Activated naive CD4-positive, alpha-beta T cell treated with anti-CD3 and anti-CD28 coated beads, Interleukin-2, amount 50 U/mL, for 72 hours (primary cell): Measurements from ENCODE around the gene MATN3. TPM values are rescaled to one million over a fixed set of nuclear protein-coding genes. Genes with fewer than 3 reads are reported as not detected.
"Not testable (repeated sequence)": the region's sequence is repeated elsewhere in the genome, so short reads cannot be mapped to it uniquely, and the experiment has no call there.

ENCODE experiments used
- ATAC-seq, 2 donors: fragments of 150-1000 bp; cut with Tn5 transposase; 2 replicates each; pipeline ENCODE4 v1.10.0; 2021; ENCODE audit warnings: mild to moderate bottlenecking in 2 of 2, moderate library complexity in 2 of 2
- DNase-seq, 2 donors: peaks; one replicate each; pipeline ENCODE4 v3.0.0; 2021 to 2022; ENCODE audit warnings: low spot score in 2 of 2
- H3K27ac Mint-ChIP-seq, 2 donors: one replicate each; pipeline ENCODE4 v1.8.0; 2022; ENCODE audit warnings: mild to moderate bottlenecking in 2 of 2, mixed read lengths in 2 of 2
- H3K36me3 Mint-ChIP-seq, 2 donors: one replicate each; pipeline ENCODE4 v1.8.0; 2022; ENCODE audit warnings: mixed read lengths in 2 of 2
- H3K9me3 Mint-ChIP-seq, 2 donors: one replicate each; pipeline ENCODE4 v1.8.0; 2022; ENCODE audit warnings: mixed read lengths in 2 of 2
- total RNA-seq, 2 donors: library from RNA; stranded (reverse); gene quantifications; one replicate each; pipeline ENCODE4 v1.2.3, GENCODE V29; 2022

MATN3 gene
- total RNA-seq, 2 donors from 2014 or later: not detected

GRCh38 chr2:20045712-20046292, 33.3 kb upstream of the MATN3 start:
- not testable (repeated sequence) for ATAC-seq, DNase-seq, H3K9me3 Mint-ChIP-seq, H3K27ac Mint-ChIP-seq, H3K36me3 Mint-ChIP-seq

- DNase-seq: no peak
- Mint-ChIP-seq H3K27ac (no peak overlapping the region), H3K36me3 (no peaks in the 10 kb centered on the region), H3K9me3 (no peaks in the 10 kb centered on the region)
- no peak for ATAC-seq
These were observed 32.3 kb upstream of the MATN3 start for GRCh38 chr2:20044778-20045177.

GRCh38 chr2:20042531-20042930, 30.1 kb upstream of the MATN3 start:
- H3K27ac Mint-ChIP-seq: no peak overlapping the region
- no peaks in the 10 kb centered on the region for H3K9me3 Mint-ChIP-seq
- peaks cover 0 to 5% of the 10 kb centered on the region in 2 donors for H3K36me3 Mint-ChIP-seq
- no peak for DNase-seq
- no peak for ATAC-seq

DNA sequence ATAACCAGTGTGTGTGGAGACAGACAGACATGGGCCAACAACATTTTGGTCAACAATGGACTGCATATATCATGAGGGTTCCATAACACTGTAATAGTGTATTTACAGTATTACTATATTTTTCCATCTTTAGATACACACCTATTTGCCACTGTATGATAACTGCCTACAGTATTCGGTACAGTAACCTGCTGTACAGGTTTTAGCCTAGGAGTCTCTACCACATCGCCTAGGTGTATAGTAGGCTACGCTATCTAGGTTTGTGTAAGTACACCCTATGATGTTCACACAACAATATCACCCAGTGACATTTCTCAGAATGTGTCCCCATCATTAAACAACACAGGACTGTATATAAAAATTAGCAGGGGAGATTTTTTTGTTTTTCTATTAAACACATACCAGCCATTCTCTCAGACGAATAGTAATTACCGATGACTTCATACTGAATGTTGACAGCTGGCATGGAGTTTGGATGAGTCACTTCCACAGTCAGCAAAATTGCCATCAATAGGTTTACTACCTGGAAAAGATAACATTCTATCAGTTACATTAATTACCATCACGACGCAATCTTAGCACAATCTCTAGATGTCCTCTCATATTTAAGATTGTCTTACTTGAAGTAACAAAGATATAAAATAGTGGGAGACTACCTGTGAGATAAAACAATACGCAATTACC, 28.2 kb upstream of the MATN3 start:
- Mint-ChIP-seq H3K27ac (no peak overlapping the region), H3K9me3 (no peaks in the 10 kb centered on the region), H3K36me3 (peaks cover 0 to 19% of the 10 kb centered on the region in 2 donors)
- DNase-seq (no peak), ATAC-seq (no peak)

DNA sequence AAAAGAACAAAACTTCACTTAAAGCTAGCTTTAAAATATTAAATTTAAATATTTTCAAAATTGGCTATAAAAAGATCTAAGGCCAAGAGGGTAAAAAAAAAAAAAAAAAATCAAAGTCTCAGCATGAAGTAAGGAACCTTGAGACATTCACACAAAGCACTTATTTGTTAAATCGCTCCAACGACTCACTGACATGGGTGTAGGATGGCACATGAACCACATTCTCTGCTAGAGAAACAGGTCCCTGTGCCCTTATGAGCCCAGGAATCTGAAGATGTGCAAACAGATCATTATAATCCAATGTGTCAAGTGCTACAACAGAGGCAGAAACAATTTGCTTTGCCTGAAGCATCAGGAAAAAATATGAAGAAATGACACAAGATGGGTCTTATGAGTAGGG, 25.2 kb upstream of the MATN3 start:
- ATAC-seq: no peak

GRCh38 chr2:20035955-20036666, 23.6 kb upstream of the MATN3 start:
- Mint-ChIP-seq H3K36me3 (peaks cover 4 to 31% of the 10 kb centered on the region in 2 donors), H3K9me3 (no peaks in the 10 kb centered on the region), H3K27ac (peak overlapping the region; percentile 13 to 53)
- ATAC-seq (no peak), DNase-seq (no peak)

More for the DNA sequence above, 25.2 kb upstream of the MATN3 start:
- H3K36me3 Mint-ChIP-seq: peaks cover 0 to 24% of the 10 kb centered on the region in 2 donors
- H3K27ac Mint-ChIP-seq: no peak overlapping the region
- no peak for DNase-seq
- no peaks in the 10 kb centered on the region for H3K9me3 Mint-ChIP-seq

- ATAC-seq (no peak), DNase-seq (no peak)
- Mint-ChIP-seq H3K36me3 (peaks cover 17 to 42% of the 10 kb centered on the region in 2 donors), H3K9me3 (no peaks in the 10 kb centered on the region), H3K27ac (no peak overlapping the region)
These were observed 22.4 kb upstream of the MATN3 start for GRCh38 chr2:20034821-20035220.

DNA sequence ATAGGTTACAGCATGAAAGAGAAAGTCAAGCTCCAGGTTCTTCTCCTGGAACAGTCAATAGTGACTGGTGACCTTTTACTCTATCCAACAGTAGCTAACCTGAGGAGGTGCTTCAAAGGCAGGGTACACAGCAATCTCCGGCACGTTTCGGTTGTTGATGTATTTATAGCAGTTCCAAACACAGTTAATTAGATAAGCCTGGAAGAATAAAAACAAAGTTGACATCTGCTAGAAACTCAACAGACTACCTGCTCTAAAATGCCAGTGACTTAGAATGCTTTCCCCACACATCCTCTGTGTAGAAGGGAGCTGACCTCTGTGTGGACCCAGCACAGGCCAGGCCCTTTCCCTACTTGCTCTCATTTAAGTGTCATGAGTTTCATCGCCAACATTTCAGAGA, 21.8 kb upstream of the MATN3 start:
- no peaks in the 10 kb centered on the region for H3K9me3 Mint-ChIP-seq
- DNase-seq (no peak), ATAC-seq (no peak)
- H3K36me3 Mint-ChIP-seq: peaks cover 23 to 48% of the 10 kb centered on the region in 2 donors
- no peak overlapping the region for H3K27ac Mint-ChIP-seq

DNA sequence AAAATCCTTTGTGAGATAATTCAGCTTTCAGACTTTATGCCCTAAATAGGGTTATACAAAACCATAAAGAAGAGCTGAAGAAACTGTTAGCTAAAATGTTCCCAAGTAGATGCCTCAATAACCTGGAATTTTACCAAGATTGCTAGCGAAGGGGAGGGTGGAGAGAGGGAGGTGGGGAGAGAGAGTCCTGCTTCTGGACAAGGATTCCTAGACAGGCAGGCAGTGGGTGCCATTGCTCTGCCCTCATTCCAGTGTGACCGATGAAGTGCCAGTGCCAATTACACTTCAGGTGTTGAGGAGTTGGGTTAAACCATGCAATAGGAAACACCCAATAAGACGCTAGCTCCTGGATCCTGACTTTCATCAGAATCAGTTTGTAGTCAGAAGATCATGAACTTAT, 20.9 kb upstream of the MATN3 start:
- Mint-ChIP-seq H3K9me3 (no peaks in the 10 kb centered on the region), H3K27ac (no peak overlapping the region), H3K36me3 (peaks cover 32 to 57% of the 10 kb centered on the region in 2 donors)
- ATAC-seq (no peak), DNase-seq (no peak)

GRCh38 chr2:20030224-20030623, 17.8 kb upstream of the MATN3 start:
- Mint-ChIP-seq H3K36me3 (peaks cover 34 to 40% of the 10 kb centered on the region in 2 donors), H3K9me3 (no peaks in the 10 kb centered on the region), H3K27ac (no peak overlapping the region)
- DNase-seq (no peak), ATAC-seq (no peak)

DNA sequence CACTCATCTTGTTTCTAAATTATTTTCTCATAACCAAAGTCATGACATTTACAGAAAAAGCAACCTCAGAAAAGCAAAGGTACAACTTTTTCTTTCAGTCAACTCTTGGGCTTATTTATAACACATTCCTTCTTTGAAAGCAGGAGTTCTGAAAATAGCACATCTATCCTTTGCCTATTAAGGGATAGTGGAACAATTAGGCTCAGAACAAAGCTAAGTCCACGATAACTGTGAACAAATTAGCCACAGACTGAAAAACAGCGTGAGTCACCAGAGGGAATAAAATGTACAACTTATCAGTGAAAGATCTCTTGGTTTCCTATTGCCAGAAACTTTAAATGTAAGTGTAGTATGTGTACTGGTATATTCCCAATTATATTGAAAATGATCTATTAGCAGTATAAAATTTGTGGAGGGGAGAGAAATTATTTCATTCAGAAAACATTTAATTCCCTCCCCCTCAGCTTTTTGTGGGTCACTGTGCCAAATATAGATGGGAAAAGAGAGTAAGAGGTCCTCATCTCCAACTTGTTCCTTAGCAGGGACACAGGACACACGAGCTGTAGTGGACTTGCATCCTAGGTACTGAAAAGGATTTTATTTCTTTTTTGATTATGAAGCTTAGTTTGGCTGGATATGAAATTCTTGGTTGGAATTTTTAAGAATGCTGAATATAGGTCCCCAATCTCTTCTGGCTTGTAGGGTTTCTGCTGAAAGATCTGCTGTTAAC, 15.4 kb upstream of the MATN3 start:
- peaks cover 34 to 42% of the 10 kb centered on the region in 2 donors for H3K36me3 Mint-ChIP-seq
- H3K27ac Mint-ChIP-seq: no peak overlapping the region
- ATAC-seq (no peak), DNase-seq (no peak)
- peaks cover 0 to 6% of the 10 kb centered on the region in 2 donors for H3K9me3 Mint-ChIP-seq

DNA sequence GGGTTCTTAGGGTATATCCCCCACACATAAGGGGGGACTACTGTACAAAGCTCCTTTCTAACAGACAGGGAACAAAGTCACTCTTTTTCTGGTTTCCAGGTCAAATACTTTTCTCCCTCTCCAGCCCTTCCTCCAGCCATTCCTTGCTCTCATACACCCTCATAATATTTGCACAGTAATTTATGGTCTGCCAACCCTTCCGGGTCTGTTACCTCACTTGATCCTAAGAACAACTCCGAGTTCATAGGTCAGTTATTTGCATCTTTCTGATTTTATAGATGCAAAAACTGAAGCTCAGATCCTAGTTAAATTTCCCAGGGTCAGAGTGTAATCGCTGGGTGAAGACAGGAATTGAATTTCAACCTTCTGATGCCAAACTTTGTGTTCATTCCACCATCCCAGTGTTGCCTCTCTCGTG, 14.8 kb upstream of the MATN3 start:
- DNase-seq (no peak), ATAC-seq (no peak)
- Mint-ChIP-seq H3K9me3 (peaks cover under 1 to 10% of the 10 kb centered on the region in 2 donors), H3K36me3 (peaks cover 35 to 46% of the 10 kb centered on the region in 2 donors), H3K27ac (no peak overlapping the region)

DNA sequence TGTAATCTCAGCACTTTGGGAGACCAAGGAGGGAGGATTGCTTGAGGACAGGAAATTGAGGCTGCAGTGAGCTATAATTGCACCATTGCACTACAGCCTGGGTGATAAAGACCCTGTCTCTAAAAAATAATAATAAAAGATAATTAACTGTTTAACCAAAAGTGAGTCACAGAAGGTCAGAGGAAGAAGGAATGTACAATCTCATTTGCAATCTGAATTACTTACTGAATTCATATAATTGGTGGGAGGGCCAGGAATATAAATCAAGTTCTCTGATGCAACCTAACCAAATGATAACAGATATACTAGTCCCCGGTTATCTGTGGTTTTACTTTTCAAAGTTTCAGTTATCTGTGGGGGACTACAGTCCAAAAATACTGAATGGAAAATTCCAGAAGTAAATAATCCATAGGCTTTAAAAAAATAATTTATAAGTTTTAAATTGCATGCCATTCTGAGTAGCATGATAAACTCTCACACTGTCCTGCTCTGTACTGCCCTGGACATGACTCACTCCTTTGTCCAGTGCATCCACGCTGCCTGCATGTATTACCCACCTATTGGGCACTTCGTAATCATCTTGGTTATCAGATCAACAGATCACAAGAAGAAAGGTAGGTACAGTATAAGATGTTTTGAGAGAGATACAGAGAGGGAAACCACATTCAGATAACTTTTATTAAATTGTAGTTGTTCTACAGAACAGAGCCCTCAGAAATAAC, 12.8 kb upstream of the MATN3 start:
- DNase-seq (no peak), ATAC-seq (no peak)
- Mint-ChIP-seq H3K9me3 (peaks cover 15 to 23% of the 10 kb centered on the region in 2 donors), H3K27ac (no peak overlapping the region), H3K36me3 (peaks cover 37 to 47% of the 10 kb centered on the region in 2 donors)

GRCh38 chr2:20023688-20024087, 11.2 kb upstream of the MATN3 start:
- ATAC-seq (no peak), DNase-seq (no peak)
- no peak overlapping the region for H3K27ac Mint-ChIP-seq
- H3K36me3 Mint-ChIP-seq: peaks cover 33 to 37% of the 10 kb centered on the region in 2 donors
- H3K9me3 Mint-ChIP-seq: peaks cover 23% of the 10 kb centered on the region in 2 donors

DNA sequence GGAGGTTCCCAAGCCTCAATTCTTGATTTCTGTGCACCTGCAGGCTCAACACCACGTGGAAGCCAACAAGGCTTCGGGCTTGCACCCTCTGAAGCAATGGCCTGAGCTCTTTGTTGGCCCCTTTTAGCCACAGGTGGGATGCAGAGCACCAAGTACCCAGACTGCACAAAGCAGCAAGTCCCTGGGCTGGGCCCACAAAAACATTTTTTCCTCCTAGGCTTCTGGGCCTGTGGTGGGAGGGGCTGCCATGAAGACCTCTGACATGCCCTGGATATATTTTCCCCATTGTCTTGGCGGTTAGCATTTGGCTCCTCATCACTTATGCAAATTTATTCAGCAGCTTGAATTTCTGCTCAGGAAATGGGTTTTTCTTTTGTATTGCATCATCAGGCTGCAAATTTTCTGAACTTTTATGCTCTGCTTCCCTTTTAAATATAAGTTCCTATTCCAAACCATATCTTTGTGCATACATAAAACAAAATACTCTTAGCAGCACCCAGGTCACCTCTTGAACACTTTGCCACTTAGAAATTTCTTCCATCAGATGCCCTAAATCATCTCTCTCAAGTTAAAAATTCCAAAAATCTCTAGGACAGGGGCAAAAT, 9.0 kb upstream of the MATN3 start:
- Mint-ChIP-seq H3K27ac (no peak overlapping the region), H3K9me3 (peaks cover 23% of the 10 kb centered on the region in 2 donors)
- no peak for ATAC-seq

DNA sequence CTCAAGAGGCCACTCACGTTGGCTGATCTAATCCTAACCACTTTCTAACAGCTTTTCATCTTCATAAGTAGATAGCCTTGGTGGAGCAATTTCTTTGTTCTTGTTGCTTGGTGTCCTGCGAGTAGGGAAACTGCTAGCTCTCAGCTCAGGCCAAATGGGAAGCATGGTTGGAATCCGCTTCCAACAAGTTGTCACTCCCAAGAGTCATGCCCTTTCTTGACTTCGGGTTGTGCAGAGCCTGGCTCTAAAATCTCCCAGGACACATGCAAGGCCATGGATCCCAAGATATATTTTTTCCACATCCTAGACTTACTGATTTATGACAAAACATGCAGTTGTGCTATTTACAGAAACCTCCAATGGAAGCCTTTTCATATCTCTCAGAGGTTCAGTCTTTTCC, 7.3 kb upstream of the MATN3 start:
- peaks cover 27 to 32% of the 10 kb centered on the region in 2 donors for H3K36me3 Mint-ChIP-seq
- no peak overlapping the region for H3K27ac Mint-ChIP-seq
- no peak for ATAC-seq
- peaks cover 23% of the 10 kb centered on the region in 2 donors for H3K9me3 Mint-ChIP-seq
- DNase-seq: no peak

More for the DNA sequence above, 9.0 kb upstream of the MATN3 start:
- peaks cover 27 to 32% of the 10 kb centered on the region in 2 donors for H3K36me3 Mint-ChIP-seq
- DNase-seq: no peak
